Vagina (tissue), 2 donors: ENCODE data around the gene SLC5A10.

Experiments
- POLR2A ChIP-seq, 2 donors: fragments of 450-650 bp; IDR thresholded peaks; one replicate each; pipeline ENCODE4 v1.6.1; 2017; ENCODE audit warnings: antibody characterized with exemption in 2 of 2, mild to moderate bottlenecking in 2 of 2, moderate library complexity in 2 of 2
- TF ChIP-seq, protein P1 (sequence below), 3 experiments: fragments of 450-650 bp in 2 of 3; fragments of 200-600 bp in 1 of 3; sonication (generic) in 1 of 3; IDR thresholded peaks; one replicate each; pipeline ENCODE4 v1.5.1; 2017 to 2019; ENCODE audit warnings: antibody characterized with exemption in 3 of 3, mild to moderate bottlenecking in 2 of 3, moderate library complexity in 2 of 3

DNA sequence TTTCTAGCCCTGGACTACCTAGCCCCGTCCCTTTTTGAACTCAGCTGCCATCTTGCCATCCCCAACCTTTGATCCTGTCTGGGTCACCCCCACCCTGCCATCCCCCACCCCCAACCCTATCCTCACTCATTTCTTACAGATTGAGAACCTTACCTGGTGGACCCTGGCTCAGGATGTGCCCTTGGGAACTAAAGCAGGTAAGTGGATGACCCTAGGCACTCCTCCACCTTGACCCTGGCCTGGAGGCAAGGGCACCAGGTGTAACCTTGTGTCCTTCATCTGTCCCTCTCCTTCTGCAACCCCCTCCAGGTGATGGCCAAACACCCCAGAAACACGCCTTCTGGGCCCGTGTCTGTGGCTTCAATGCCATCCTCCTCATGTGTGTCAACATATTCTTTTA, 68.1 kb downstream of the SLC5A10 start:
- TF ChIP-seq, protein P1, sequence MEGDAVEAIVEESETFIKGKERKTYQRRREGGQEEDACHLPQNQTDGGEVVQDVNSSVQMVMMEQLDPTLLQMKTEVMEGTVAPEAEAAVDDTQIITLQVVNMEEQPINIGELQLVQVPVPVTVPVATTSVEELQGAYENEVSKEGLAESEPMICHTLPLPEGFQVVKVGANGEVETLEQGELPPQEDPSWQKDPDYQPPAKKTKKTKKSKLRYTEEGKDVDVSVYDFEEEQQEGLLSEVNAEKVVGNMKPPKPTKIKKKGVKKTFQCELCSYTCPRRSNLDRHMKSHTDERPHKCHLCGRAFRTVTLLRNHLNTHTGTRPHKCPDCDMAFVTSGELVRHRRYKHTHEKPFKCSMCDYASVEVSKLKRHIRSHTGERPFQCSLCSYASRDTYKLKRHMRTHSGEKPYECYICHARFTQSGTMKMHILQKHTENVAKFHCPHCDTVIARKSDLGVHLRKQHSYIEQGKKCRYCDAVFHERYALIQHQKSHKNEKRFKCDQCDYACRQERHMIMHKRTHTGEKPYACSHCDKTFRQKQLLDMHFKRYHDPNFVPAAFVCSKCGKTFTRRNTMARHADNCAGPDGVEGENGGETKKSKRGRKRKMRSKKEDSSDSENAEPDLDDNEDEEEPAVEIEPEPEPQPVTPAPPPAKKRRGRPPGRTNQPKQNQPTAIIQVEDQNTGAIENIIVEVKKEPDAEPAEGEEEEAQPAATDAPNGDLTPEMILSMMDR (IDR thresholded peaks at IDR 0.05): no peak
- TF ChIP-seq POLR2A (IDR thresholded peaks at IDR 0.05): no peak
